Hematopoietic multipotent progenitor cell treated with erythropoietin and hydrocortisone succinate and interleukin-3 and kit ligand, for 17 days (in vitro differentiated cells): Measurements from ENCODE around the gene DZIP1L.
"Not testable (repeated sequence)": the region's sequence is repeated elsewhere in the genome, so short reads cannot be mapped to it uniquely, and the experiment has no call there.

ENCODE experiments used
- DNase-seq: peaks from one replicate; pipeline ENCODE4 v3.0.0-alpha.2; 2015; ENCODE audit warnings: low spot score

The DZIP1L gene

DNA sequence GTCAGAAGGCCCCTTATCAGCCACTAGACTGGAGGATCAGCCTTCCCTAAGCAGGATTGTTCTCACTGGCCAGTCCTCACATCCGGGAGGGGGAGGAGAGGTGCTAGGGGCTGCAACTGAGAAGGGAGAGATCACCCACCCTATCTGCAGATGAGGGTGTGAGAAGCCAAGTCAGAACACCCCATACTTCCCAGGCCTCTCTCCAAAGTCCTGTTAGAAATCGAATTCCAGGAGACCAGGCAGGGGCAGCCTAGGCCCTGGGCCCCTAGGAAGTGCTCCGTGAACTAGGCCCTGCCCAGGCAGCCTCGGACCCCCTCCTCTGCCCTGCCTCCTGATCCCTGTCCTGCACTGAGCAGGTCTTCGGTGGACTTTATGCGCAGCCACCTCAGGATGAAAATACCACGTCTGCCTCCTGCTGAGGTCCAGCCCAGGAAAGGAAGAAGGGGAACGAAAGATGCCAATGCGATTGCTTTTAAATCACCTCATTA lies 933 bp downstream of the DZIP1L start:
- DNase-seq: no peak

DNA sequence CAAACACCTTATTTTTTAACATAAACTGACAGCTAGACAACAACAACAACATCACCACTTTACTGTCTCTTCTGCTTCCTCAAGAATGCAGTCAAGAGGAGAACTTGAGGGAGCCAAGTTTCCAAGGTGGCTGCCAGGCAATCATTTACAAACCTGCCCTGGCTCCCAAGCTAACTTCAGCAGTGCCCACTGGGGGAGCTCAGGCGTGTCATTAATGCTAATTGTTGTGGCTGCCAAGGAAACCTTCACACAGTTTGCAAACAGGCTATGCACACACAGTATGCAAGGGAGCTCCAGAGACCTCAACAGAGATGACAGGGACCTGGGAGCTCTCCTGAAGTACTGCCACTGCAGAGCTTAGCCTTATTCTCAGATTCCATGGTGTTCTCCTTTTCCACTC lies 2.1 kb downstream of the DZIP1L start:
- DNase-seq: no peak

DNA sequence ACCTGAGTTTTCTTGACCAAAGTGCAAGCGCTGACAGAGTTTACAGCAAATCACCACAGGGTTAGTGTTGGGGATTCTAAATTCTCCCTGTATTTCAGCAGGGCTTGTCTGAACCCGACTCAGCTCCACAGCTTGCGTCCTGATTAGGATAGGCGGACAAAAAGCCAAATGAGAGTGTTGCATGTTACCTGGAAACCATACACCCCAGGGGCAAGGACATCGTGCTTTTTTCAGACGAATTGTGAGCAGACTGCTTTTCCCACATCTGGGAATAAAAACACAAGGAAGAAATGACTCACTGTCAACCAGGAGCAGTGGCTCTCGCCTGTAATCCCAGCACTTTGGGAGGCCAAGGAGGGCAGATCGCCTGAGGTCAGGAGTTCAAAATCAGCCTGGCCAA lies 3.0 kb downstream of the DZIP1L start:
- DNase-seq: no peak

DNA sequence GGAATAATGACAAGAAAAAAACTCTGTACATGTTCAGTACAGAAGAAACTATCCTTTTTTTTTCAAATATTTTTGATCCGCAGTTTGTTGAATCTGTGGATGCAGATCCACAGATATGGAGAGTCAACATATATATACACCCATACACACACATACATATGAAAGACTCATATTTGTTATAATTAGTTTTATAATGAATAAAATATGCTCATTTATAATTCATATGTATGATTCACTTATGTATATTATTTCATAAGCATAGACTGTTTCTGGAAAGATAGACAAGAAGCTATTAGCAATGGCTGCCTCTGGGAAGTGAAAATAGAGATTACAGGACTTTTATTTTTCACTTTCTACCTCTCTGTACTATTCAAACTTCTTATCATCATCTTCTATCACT lies 9.8 kb downstream of the DZIP1L start:
- no peak for DNase-seq

DNA sequence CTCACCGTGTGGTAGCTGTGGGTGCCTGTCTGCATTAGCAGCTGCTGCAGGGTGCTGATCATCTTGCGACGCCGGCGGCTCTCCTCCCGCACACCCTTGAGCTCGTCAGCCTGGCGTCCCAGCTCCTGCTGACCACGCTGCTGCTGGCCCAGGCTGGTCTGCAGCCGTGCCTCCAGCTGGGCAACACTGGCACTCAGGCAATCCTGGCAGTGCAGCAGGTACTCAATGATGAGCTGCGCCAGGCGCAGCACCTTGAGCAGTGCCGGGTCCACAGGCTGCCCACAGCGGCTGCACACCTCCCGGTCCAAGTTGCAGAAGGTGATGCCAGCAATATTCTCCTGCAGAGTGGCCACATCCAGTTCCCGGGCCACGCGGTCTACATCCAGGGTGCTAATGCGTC lies 11.9 kb downstream of the DZIP1L start:
- no peak for DNase-seq

DNA sequence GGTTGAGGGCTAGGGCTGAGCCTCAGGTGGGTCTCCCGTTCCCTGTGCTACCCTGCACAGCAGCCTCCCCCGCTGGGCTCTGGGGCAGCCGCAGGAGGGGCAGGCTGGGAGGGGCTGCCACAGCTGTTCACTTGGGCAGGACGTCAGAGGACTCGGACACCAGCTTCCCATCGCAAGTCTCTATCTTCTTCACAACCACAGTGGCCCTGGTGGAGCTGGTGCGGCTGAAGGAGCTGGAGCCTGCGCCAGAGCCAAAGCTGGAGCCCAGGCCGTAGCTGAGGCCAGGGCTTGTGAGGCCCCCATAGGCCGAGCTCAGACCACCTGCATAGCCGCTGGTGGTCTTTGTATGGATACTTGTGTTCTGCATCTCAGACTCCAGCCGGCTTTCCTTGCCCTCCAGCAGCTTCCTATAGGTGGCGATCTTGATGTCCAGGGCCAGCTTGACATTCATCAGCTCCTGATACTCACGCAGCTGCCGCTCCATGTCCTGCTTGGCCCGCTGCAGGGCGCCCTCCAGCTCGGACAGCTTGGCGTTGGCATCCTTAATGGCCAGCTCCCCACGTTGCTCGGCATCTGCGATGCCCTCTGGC lies 14.0 kb downstream of the DZIP1L start:
- DNase-seq: not testable (repeated sequence)

DNA sequence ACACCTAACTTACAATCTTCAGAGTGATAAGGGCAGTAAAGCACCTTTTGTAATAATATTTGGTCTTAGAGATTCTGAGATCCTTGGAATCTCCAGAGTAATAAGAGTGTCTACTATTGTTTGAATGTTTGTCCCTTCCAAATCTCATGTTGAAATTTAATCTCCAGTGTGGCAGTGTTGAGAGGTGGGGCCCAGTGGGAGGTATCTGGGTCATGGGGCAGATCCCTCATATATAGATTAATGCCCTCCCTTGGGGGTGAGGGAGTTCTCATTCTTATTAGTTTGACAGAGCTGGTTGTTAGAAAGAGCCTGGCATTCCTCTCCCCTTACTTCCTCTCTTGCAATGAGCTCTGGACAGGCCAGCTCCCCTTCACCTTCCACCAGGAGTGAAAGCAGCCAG lies 16.0 kb downstream of the DZIP1L start:
- no peak for DNase-seq

DNA sequence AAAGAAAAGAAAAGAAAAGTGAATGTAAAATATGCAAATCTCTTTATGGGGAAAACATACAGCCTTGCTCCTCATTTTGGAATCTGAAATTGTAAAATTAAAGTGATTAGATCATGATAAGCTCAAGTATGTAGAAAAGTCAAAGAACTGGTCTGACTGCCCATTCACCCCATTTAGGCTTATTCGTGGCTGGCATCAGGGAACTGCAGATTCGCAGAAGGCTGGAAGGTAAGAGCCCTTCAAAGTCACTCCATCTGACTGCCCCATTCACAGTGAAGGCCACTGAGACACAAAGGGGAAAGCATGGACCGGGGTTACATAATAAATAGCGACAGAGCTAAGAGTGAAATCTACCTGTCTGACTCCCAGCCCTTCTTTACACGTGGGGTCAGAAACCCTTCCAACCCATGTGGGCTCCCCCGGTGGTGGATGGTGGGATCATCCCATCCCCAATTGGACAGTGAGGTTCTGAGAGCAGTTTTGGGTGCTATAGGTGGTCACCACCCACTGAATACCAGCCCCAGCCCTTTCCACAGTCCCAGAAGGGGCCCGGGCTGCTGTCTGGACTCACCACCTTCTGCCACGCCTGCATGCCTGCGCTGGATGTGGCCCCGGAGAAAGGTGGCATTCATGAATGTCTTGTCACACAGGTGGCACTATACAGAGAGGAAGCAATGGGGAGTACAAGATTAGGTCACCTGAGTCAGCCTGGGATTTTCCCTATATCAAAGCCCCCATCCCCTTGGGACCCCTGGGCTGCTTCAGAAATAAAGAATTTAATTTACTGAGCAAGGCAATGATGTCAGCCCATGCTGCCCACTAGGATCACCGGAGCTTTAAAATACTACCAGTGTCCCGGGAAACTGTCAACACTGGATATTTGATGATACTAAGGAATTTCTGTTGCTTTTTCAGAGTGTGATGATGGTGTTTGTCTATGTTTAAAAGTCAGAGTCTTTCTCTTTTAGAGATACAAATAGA lies 17.9 kb downstream of the DZIP1L start:
- DNase-seq: no peak

DNA sequence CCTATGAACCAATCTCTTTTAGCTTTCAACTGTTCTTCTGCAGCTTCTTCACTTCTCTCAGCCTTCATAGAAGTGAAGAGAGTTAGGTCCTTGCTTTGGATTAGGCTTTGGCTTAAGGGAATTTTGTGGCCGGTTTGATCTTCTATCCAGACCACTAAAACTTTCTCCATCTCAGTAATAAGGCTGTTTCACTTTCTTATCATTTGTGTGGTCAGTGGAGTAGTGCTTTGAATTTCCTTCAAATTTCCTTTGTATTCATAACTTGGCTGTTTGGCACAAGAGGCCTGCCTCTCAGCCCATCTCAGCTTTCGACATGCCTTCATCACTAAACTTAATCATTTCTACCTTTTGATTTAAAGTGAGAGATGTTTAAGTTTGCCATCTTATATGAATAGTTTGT lies 21.7 kb downstream of the DZIP1L start:
- DNase-seq: no peak

DNA sequence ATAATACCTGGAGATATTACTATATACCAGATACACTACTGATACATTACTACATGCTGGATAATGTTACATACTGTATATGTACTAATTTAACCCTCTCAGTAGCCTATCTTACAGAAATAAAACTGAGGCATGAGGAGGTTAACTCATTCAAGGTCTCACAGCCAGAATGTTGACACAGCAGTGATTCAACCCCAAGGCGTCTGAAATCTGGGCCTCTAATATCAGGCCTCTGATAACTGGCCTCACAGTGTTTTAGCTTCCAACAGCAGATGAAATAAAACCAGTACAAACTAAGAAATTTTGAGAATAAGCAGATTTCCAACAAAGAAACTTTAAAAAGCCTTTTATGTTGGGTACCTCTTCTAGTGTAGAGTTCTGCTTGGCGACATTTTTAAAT lies 23.4 kb downstream of the DZIP1L start:
- DNase-seq: no peak

DNA sequence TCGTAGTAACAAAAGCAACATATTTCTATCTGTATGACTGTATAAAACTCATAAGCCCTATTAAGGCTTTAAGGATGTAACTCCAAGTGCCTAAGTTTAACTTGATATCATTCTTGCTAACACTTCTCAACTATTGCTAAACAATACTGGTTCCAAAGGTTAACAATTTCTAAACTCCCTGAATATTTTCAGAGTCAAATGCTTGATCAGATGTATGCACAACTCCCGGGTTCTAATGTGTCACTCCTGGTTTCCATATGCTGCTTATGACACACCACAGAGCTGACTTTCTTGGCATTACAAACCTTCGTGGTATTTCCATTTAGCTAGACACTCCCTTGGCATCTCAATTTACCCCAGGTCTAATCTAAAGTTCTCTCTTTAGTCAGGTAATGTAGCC lies 26.3 kb downstream of the DZIP1L start:
- no peak for DNase-seq

DNA sequence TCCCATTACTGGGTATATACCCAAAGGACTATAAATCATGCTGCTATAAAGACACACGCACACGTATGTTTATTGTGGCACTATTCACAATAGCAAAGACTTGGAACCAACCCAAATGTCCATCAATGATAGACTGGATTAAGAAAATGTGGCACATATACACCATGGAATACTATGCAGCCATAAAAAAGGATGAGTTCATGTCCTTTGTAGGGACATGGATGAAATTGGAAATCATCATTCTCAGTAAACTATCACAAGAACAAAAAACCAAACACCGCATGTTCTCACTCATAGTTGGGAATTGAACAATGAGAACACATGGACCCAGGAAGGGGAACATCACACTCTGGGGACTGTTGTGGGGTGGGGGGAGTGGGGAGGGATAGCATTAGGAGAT lies 29.7 kb downstream of the DZIP1L start:
- not testable (repeated sequence) for DNase-seq

DNA sequence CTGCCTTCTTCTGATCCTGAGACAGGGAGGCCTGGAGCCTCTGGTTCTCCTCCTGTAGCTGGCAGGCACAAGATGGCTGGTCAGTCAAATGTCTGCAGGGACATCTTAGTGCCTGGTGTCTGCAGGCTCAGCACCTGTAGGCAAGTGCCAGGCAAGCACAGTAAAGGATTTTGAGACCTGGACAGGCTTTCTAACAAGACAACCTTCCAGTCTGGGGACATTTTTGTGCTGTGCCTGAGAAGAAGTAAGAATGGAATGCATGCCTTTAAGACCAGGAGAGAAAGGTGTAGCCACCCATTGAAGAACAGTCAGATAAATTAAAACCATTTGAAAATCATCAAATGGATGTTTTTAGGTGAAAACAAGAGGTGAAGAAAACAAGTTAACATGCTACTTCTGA lies 31.2 kb downstream of the DZIP1L start:
- no peak for DNase-seq

DNA sequence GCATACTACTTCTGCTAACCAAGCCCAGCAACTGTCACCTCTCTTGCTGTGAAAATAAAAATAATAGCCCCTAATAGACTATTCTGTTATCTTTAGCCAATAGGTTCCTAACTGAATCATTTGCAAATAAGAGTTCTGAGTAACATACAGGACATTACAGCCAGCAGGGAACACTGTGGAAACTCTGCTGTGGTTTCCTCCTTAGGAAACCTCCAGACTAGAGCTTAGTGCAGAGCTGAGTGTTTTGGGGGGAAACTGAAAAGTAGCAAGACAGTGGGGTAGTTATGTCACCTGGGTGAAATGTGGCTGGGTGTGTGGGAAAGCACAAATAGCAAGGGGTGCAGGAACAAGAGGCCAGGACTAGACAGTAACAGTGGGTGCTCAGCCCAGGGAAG lies 32.4 kb downstream of the DZIP1L start:
- DNase-seq: no peak

DNA sequence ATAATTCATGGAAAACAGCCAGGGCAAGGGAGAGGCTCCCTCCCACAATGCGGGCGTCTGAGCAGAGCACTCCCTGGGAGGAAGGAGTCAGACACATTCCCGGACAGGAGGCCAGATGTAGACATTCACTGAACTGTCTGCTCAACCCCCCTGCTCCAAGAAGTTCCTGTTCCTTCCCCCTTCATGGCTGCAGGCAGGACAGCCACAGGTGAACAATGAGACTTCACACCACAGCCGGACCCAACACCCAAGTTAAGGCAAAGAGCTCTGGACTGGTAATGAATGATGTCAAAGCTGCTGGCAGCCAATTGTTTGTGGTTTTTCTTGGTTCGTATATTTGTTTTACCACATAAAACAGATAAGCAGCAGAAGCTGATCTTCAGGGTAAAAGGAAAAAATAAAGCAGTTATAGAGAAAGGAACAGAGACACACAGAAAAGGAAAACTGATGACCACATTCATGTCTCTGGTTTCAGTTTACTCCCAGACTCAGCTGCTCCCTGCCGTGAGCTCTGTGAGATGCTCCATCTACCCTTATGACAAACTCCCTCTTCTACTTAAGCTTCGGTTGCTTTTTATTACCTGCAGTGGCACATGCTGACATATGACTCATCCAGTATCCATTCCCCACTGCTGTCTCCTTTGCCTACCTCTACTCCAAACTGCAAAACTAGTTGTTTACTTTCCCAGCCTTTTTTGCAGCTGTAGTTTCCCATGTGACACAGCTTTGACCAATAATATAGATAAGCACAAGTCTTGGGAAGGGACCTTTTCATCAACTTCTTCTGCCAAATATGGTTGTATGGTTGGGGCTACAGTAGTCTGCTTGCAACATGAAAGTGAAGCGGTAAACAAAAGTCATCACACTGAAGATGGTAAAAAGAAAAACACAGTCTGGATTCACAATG lies 33.1 kb downstream of the DZIP1L start:
- DNase-seq: no peak

DNA sequence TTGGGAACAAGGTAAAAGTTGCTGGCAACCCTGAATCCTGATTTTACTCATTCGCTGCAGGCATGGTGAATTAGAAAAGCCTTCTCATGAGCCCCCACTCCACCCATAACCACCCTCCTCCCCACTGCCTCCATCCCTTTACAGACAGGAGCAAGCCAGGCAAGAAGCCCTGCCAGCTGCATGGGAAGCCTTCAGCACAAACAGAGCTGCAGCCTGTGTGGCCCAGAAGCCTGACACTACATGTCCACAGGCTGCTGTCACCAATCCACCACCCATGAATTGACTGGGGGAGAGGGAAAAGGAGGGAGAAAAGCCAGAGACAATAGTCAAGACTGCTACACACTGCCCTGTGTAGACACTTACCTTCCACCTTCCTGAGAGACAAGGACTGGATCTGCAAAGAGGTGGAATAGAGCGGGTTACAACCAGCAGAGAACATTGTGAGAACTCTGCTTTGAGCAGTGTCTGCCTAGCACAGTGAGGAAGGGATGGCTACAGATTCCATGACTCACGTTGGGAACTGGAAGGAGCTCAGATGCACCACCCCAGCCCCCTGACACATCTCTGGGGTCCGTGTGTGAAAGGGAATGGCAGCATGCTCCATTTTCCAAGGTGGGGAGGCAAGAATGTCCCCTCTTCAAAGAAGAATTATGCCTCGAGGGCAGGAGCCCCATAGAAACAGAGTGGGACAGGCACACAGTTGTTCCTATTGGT lies 33.9 kb downstream of the DZIP1L start:
- DNase-seq: no peak

DNA sequence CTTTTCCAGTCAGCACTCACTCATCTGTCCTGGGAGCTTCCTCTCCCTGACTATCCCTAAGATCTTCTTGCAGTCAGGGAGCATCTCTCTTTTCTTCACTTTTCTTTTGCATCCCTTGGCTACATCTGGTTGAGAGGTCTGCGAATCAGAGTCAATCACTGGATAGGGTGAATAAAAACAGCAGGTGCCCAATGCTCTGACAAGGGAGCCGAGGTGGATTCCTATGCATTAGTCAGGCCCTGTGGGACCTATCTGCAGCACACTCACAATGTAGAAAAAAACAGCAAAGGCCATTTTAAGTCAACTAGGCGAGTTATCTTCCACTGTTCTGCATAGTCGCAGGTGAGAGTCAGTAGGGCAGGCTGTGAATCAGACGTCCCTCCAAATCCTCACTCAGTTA lies 35.5 kb downstream of the DZIP1L start:
- DNase-seq: no peak

DNA sequence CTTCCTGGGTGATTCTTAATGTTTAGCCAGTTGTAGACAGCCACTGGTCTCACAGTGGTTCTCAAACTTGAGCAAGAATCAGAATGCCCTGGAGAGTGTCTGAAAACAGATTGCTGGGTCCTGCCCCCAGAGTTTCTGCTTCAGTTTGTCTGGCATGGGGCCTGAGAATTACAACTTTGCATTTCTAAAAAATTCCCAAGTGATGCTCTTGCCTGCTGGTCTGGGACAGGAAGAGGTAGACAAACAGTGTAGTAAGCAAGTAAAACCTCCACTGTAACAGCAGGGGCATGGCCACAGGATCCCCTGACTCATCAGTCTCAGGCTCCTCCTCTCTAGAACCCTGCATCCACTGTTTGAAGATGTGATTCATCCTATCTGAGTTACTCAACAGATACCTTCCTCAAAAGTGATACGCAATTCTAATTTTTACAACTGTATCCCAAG lies 36.5 kb downstream of the DZIP1L start:
- DNase-seq: no peak

DNA sequence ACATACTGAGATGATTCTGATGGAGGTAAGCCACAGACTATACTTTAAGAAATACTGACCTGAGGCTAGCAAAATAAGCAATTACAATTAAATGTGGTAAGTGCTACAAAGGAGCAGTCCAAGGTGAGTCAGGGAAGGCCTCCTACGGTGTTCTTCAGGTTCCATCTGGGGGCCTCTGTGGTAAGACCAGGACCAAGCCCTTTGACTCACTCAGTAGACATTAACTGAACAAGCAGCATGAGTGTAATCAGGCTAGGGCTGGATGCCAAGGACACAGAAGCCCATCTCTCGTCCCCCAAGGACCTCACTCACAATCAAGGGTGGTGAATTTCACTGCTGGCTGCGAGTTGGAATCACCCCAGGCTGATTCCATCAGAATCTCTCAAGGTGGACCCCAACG lies 37.3 kb downstream of the DZIP1L start:
- DNase-seq: no peak

DNA sequence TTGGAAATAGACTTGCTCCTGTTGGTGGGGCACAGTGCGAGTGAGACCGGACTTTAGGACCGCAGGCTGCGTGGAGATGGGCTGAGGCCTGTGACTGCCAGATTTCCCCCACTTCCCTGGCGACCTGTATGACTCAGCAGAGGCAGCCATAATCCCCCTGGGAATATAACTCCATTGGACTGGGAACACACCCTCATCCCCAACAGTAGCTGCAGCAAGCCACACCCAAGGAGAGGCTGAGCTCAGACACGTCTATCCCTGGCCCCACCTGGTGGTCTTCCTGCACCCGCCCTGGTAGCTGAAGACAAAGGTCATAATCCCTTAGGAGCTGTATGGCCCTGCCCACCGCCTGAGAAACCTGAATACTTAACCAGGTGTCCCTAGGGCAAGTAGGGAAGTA lies 42.6 kb downstream of the DZIP1L start:
- DNase-seq: no peak

DNA sequence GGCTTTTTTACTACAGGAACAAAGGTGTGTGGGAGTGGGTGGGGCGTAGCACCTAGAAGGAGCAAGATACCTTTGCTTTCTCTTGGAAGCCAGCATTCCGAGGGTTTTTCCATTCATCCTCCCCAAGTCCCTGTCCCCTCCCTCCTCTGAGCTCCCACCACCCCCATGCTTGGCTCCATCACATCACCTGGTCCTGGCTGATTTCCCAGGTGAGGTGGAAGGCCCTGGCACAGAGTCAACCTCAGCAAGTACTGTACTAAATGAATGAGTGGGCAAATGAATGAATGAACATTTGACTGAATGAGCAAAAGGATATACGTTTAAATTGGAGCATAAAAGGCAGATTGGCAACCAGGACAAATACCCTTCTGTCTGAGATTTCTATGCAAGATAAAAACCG lies 45.4 kb downstream of the DZIP1L start:
- no peak for DNase-seq
